HG02588 (cell line): ENCODE measurements around the gene BMERB1.
"Not testable (repeated sequence)": the region's sequence is repeated elsewhere in the genome, so short reads cannot be mapped to it uniquely, and the experiment has no call there.

Source experiments
- ATAC-seq: cut with Tn5 transposase; IDR thresholded peaks from one replicate; pipeline ENCODE4 v1.9.1; 2021; ENCODE audit warnings: mild to moderate bottlenecking, moderate library complexity; ENCODE audit not compliant: unreplicated experiment

Gene BMERB1

GRCh38 chr16:15434425-15435215 is at the start of gene BMERB1:
Gene BMERB1, plus strand, starts transcription at chr16:15434588. Its CDS starts 66 bp downstream, at chr16:15434654.
- ATAC-seq = no peak

GRCh38 chr16:15388060-15388459 is 46.3 kb upstream of the BMERB1 start:
- ATAC-seq = not testable (repeated sequence)

GRCh38 chr16:15389916-15390315 is 44.5 kb upstream of the BMERB1 start:
- not testable (repeated sequence) for ATAC-seq

GRCh38 chr16:15393025-15393424 is 41.4 kb upstream of the BMERB1 start:
- not testable (repeated sequence) for ATAC-seq

GRCh38 chr16:15395631-15396508 is 38.5 kb upstream of the BMERB1 start, which contains the start of gene MPV17L:
Gene MPV17L, plus strand, starts transcription at chr16:15395754. Its CDS starts 144 bp downstream, at chr16:15395898.
- not testable (repeated sequence) for ATAC-seq

- ATAC-seq = not testable (repeated sequence)
These were observed 37.9 kb upstream of the BMERB1 start for GRCh38 chr16:15396509-15396829.

- no peak for ATAC-seq
These were observed 37.3 kb upstream of the BMERB1 start for GRCh38 chr16:15396948-15397594.

- ATAC-seq = no peak
These were observed 35.6 kb upstream of the BMERB1 start for GRCh38 chr16:15398618-15399316.

GRCh38 chr16:15399317-15399716 is 35.1 kb upstream of the BMERB1 start:
- no peak for ATAC-seq

- ATAC-seq = not testable (repeated sequence)
These were observed 34.1 kb upstream of the BMERB1 start for GRCh38 chr16:15400314-15400713.

- ATAC-seq = no peak
These were observed 32.4 kb upstream of the BMERB1 start for GRCh38 chr16:15401972-15402371.

- no peak for ATAC-seq
These were observed 30.9 kb upstream of the BMERB1 start for GRCh38 chr16:15403392-15403995.

- ATAC-seq = not testable (repeated sequence)
These were observed 30.3 kb upstream of the BMERB1 start for GRCh38 chr16:15404091-15404490.

- ATAC-seq = no peak
These were observed 29.6 kb upstream of the BMERB1 start for GRCh38 chr16:15404792-15405191.

GRCh38 chr16:15407756-15408155 is 26.6 kb upstream of the BMERB1 start:
- ATAC-seq = not testable (repeated sequence)

GRCh38 chr16:15409476-15409875 is 24.9 kb upstream of the BMERB1 start:
- ATAC-seq = not testable (repeated sequence)

- no peak for ATAC-seq
These were observed 18.8 kb upstream of the BMERB1 start for GRCh38 chr16:15415511-15415985.

- ATAC-seq = no peak
These were observed 17.2 kb upstream of the BMERB1 start for GRCh38 chr16:15417197-15417596.

- ATAC-seq = no peak
These were observed 16.2 kb upstream of the BMERB1 start for GRCh38 chr16:15418206-15418605.

GRCh38 chr16:15421696-15422095 is 12.7 kb upstream of the BMERB1 start:
- ATAC-seq = not testable (repeated sequence)
